ENCODE results near the gene FCAMR. TPM values are rescaled to one million over a fixed set of nuclear protein-coding genes. Genes with fewer than 3 reads are reported as not detected.

FCAMR gene
- polyA plus RNA-seq, 1 experiment = not detected

- H3K4me3 ChIP-seq (ENCODE audit: low read depth, low read length) = no peak overlapping the region
- TF ChIP-seq CTCF (IDR thresholded peaks at IDR 0.05; ENCODE audit: insufficient read depth, low read depth, low read length) = no peak
- ChIA-PET POLR2A (no interaction called here), CTCF (interaction anchor here (1.3 to 1.9 kb wide), 3 partner anchors 8 to 31 kb away, joined by 4 to 6 read pairs (median 5); no protein-coding TSS in a partner anchor)
- no peaks in the 10 kb centered on the region for H3K36me3 ChIP-seq (ENCODE audit: control insufficient read depth, insufficient read depth, low read length)
- peaks cover 3% of the 10 kb centered on the region; the same call in 1 of the 2 replicates for H3K27me3 ChIP-seq (ENCODE audit: control insufficient read depth, insufficient read depth, low read length)
- DNase-seq (ENCODE audit: low read depth) = no peak
Observed at GRCh38 chr1:206951318-206952100, 18.8 kb downstream of the FCAMR start.

- no peak for DNase-seq (ENCODE audit: low read depth)
- H3K4me3 ChIP-seq (ENCODE audit: low read depth, low read length) = no peak overlapping the region
- CTCF ChIA-PET = interaction anchor here (1.1 kb wide), 1 partner anchor 37 kb away, joined by 3 read pairs; no protein-coding TSS in a partner anchor
- POLR2A ChIA-PET = no interaction called here
- no peaks in the 10 kb centered on the region for H3K36me3 ChIP-seq (ENCODE audit: control insufficient read depth, insufficient read depth, low read length)
- no peak for TF ChIP-seq CTCF (IDR thresholded peaks at IDR 0.05; ENCODE audit: insufficient read depth, low read depth, low read length)
- peaks cover 14% of the 10 kb centered on the region for H3K27me3 ChIP-seq (ENCODE audit: control insufficient read depth, insufficient read depth, low read length)
Observed at GRCh38 chr1:206949641-206950040, 20.6 kb downstream of the FCAMR start.

- Histone ChIP-seq H3K36me3 (ENCODE audit: control insufficient read depth, insufficient read depth, low read length) (no peaks in the 10 kb centered on the region), H3K4me3 (ENCODE audit: low read depth, low read length) (no peak overlapping the region), H3K27me3 (ENCODE audit: control insufficient read depth, insufficient read depth, low read length) (peaks cover 14% of the 10 kb centered on the region)
- ChIA-PET POLR2A (no interaction called here), CTCF (interaction anchor here (1.1 to 4.3 kb wide), 2 partner anchors 14 to 37 kb away, joined by 3 to 22 read pairs; no protein-coding TSS in a partner anchor)
- DNase-seq (ENCODE audit: low read depth) = no peak
- TF ChIP-seq CTCF (IDR thresholded peaks at IDR 0.05; ENCODE audit: insufficient read depth, low read depth, low read length) = no peak
Observed at GRCh38 chr1:206949208-206949607, 21.1 kb downstream of the FCAMR start.

- ChIA-PET CTCF (interaction anchor here (1.3 to 4.3 kb wide), 6 partner anchors 9 to 35 kb away, joined by 3 to 22 read pairs (median 6); no protein-coding TSS in a partner anchor), POLR2A (no interaction called here)
- Histone ChIP-seq H3K4me3 (ENCODE audit: low read depth, low read length) (no peak overlapping the region), H3K27me3 (ENCODE audit: control insufficient read depth, insufficient read depth, low read length) (peaks cover 24% of the 10 kb centered on the region), H3K36me3 (ENCODE audit: control insufficient read depth, insufficient read depth, low read length) (no peaks in the 10 kb centered on the region)
- no peak for TF ChIP-seq CTCF (IDR thresholded peaks at IDR 0.05; ENCODE audit: insufficient read depth, low read depth, low read length)
- no peak for DNase-seq (ENCODE audit: low read depth)
Observed at GRCh38 chr1:206947255-206947654, 23.0 kb downstream of the FCAMR start.

- no peaks in the 10 kb centered on the region for H3K36me3 ChIP-seq (ENCODE audit: control insufficient read depth, insufficient read depth, low read length)
- H3K27me3 ChIP-seq (ENCODE audit: control insufficient read depth, insufficient read depth, low read length) = peaks cover 28% of the 10 kb centered on the region
- H3K4me3 ChIP-seq (ENCODE audit: low read depth, low read length) = no peak within 1 kb of the TSS
- CTCF ChIA-PET = interaction anchor here (0.6 to 4.3 kb wide), 8 partner anchors 11 to 101 kb away, joined by 3 to 22 read pairs (median 4); no protein-coding TSS in a partner anchor
- POLR2A ChIA-PET = no interaction called here
- DNase-seq (ENCODE audit: low read depth) = no peak
- no peak for TF ChIP-seq CTCF (IDR thresholded peaks at IDR 0.05; ENCODE audit: insufficient read depth, low read depth, low read length)
Observed at GRCh38 chr1:206946261-206946660, 24.0 kb downstream of the FCAMR start, which contains the start of gene PIGR. TSS of gene PIGR (minus strand) at chr1:206946466. CDS start at chr1:206940531, 5,935 bp downstream.
